Natural killer cell (primary cell): ENCODE measurements around the gene LINC01488. TPM values are rescaled to one million over a fixed set of nuclear protein-coding genes. Genes with fewer than 3 reads are reported as not detected.

Experiments
- ATAC-seq, 3 donors: fragments of 150-1000 bp in 2 of 3; fragments of 200-7000 bp in 1 of 3; cut with Tn5 transposase; 1 replicate in 1 of 3; 2 replicates in 2 of 3; pipeline ENCODE4 v1.10.0; 2021; ENCODE audit warnings: mild to moderate bottlenecking in 2 of 3, moderate library complexity in 2 of 3
- DNase-seq, 2 donors: peaks; one replicate each; pipeline versions ENCODE4 v3.0.0 to v3.0.0-alpha.2; 2013 to 2021; ENCODE audit warnings: mixed read lengths in 1 of 2
- H3K27ac ChIP-seq: one replicate; pipeline ENCODE4 v1.5.1; 2013; ENCODE audit warnings: mild to moderate bottlenecking, low read length
- H3K27me3 ChIP-seq: one replicate; pipeline ENCODE4 v1.6.1; 2013; ENCODE audit warnings: low read length; ENCODE audit not compliant: control insufficient read depth, insufficient read depth
- H3K36me3 ChIP-seq: one replicate; pipeline ENCODE4 v1.6.1; 2013; ENCODE audit warnings: low read length; ENCODE audit not compliant: control insufficient read depth, insufficient read depth
- H3K4me1 ChIP-seq: one replicate; pipeline ENCODE4 v1.6.1; 2013; ENCODE audit warnings: low read length; ENCODE audit not compliant: control insufficient read depth, insufficient read depth
- H3K4me3 ChIP-seq: one replicate; pipeline ENCODE4 v1.5.1; 2013; ENCODE audit warnings: low read length
- H3K9me3 ChIP-seq: one replicate; pipeline ENCODE4 v1.6.1; 2013; ENCODE audit warnings: low read length; ENCODE audit not compliant: control insufficient read depth, insufficient read depth
- H3K27ac Mint-ChIP-seq, 2 donors: one replicate each; pipeline ENCODE4 v1.8.0; 2022; ENCODE audit warnings: mild to moderate bottlenecking in 2 of 2, mixed read lengths in 2 of 2, moderate library complexity in 1 of 2
- H3K27me3 Mint-ChIP-seq, 2 donors: one replicate each; pipeline ENCODE4 v1.8.0; 2022; ENCODE audit warnings: low read depth in 2 of 2, mixed read lengths in 2 of 2
- H3K36me3 Mint-ChIP-seq: one replicate; pipeline ENCODE4 v1.8.0; 2022; ENCODE audit warnings: mixed read lengths
- H3K4me1 Mint-ChIP-seq, 2 donors: one replicate each; pipeline ENCODE4 v1.8.0; 2022; ENCODE audit warnings: mixed read lengths in 2 of 2
- H3K4me3 Mint-ChIP-seq: one replicate; pipeline ENCODE4 v1.8.0; 2022; ENCODE audit warnings: mild to moderate bottlenecking, moderate library complexity, mixed read lengths
- H3K9me3 Mint-ChIP-seq, 2 donors: one replicate each; pipeline ENCODE4 v1.8.0; 2022; ENCODE audit warnings: mixed read lengths in 2 of 2
- CTCF ChIP-seq: fragments of 200-600 bp; IDR thresholded peaks from one replicate; pipeline ENCODE4 v1.8.0; 2022; ENCODE audit warnings: antibody characterized with exemption
- WGBS: methylation state at CpG from one replicate; pipeline ENCODE4 v1.1.7; 2013; ENCODE audit warnings: missing lambda C conversion rate; ENCODE audit not compliant: insufficient coverage; 5-methylcytosine and 5-hydroxymethylcytosine counted together
- intact Hi-C: fragments of 100-400 bp; cut with micrococcal nuclease; formaldehyde crosslinking; loops from one replicate; pipeline ENCODE4 v1.14.2; 2022
- total RNA-seq, 4 donors: library from RNA; stranded (reverse); fragments of 120-200 nt in 1 of 4; gene quantifications; one replicate each; pipeline versions ENCODE4 v1.2.3 to v1.2.4, GENCODE V29; 2013 to 2022

Gene LINC01488
- total RNA-seq, 3 donors from 2014 or later (not counting 1 experiment from before 2014, with no cell fraction given): not detected

GRCh38 chr11:69537855-69538640, 56.6 kb downstream of the LINC01488 start:
- DNase-seq (no peak), ATAC-seq (no peak)
- Mint-ChIP-seq H3K4me3 (no peak overlapping the region), H3K9me3 (no peaks in the 10 kb centered on the region), H3K27me3 (peaks cover 0 to 2% of the 10 kb centered on the region in 2 donors), H3K4me1 (peaks cover 0 to 8% of the 10 kb centered on the region in 2 donors), H3K27ac (no peak overlapping the region), H3K36me3 (no peaks in the 10 kb centered on the region)
- H3K27me3 ChIP-seq: no peaks in the 10 kb centered on the region
- no peak for TF ChIP-seq CTCF
- no peak overlapping the region for H3K4me3 ChIP-seq
- no peaks in the 10 kb centered on the region for H3K9me3 ChIP-seq
- WGBS: 90% methylated on average over 12 of the region's 12 CpGs
- intact Hi-C loops: no loop called here
- peaks cover 16% of the 10 kb centered on the region for H3K4me1 ChIP-seq
- H3K27ac ChIP-seq: no peak overlapping the region
- no peaks in the 10 kb centered on the region for H3K36me3 ChIP-seq

- H3K36me3 ChIP-seq: no peaks in the 10 kb centered on the region
- TF ChIP-seq CTCF: no peak
- ATAC-seq: no peak
- H3K4me1 Mint-ChIP-seq: peaks cover 0 to 8% of the 10 kb centered on the region in 2 donors
- peaks cover 2% of the 10 kb centered on the region in 2 donors for H3K27me3 Mint-ChIP-seq
- no peaks in the 10 kb centered on the region for H3K27me3 ChIP-seq
- no peak overlapping the region for H3K27ac Mint-ChIP-seq
- H3K27ac ChIP-seq: no peak overlapping the region
- no peaks in the 10 kb centered on the region for H3K36me3 Mint-ChIP-seq
- 90% methylated on average over 8 of the region's 8 CpGs for WGBS
- H3K4me3 Mint-ChIP-seq: no peak overlapping the region
- no peaks in the 10 kb centered on the region for H3K9me3 ChIP-seq
- peaks cover 16% of the 10 kb centered on the region for H3K4me1 ChIP-seq
- no peak overlapping the region for H3K4me3 ChIP-seq
- intact Hi-C loops: no loop called here
- DNase-seq: no peak
- H3K9me3 Mint-ChIP-seq: no peaks in the 10 kb centered on the region
These were observed 57.4 kb downstream of the LINC01488 start for GRCh38 chr11:69538854-69539253.

- H3K9me3 ChIP-seq: no peaks in the 10 kb centered on the region
- no peak overlapping the region for H3K27ac ChIP-seq
- H3K36me3 Mint-ChIP-seq: no peaks in the 10 kb centered on the region
- TF ChIP-seq CTCF: no peak
- H3K4me1 ChIP-seq: peaks cover 16% of the 10 kb centered on the region
- H3K36me3 ChIP-seq: no peaks in the 10 kb centered on the region
- intact Hi-C loops: no loop called here
- H3K4me3 Mint-ChIP-seq: no peak overlapping the region
- H3K4me3 ChIP-seq: no peak overlapping the region
- peaks cover 0 to 8% of the 10 kb centered on the region in 2 donors for H3K4me1 Mint-ChIP-seq
- peaks cover 7 to 9% of the 10 kb centered on the region in 2 donors for H3K27me3 Mint-ChIP-seq
- no peak for ATAC-seq
- no peak overlapping the region for H3K27ac Mint-ChIP-seq
- H3K9me3 Mint-ChIP-seq: no peaks in the 10 kb centered on the region
- WGBS: 10% methylated on average over 13 of the region's 14 CpGs
- no peaks in the 10 kb centered on the region for H3K27me3 ChIP-seq
- DNase-seq: no peak
These were observed 58.1 kb downstream of the LINC01488 start for GRCh38 chr11:69539416-69540117.
